Measurements from ENCODE around the gene AKAP11.

GRCh38 chr13:42363941-42364612 lies 92.1 kb downstream of the AKAP11 start:
- TF ChIP-seq, protein P1, sequence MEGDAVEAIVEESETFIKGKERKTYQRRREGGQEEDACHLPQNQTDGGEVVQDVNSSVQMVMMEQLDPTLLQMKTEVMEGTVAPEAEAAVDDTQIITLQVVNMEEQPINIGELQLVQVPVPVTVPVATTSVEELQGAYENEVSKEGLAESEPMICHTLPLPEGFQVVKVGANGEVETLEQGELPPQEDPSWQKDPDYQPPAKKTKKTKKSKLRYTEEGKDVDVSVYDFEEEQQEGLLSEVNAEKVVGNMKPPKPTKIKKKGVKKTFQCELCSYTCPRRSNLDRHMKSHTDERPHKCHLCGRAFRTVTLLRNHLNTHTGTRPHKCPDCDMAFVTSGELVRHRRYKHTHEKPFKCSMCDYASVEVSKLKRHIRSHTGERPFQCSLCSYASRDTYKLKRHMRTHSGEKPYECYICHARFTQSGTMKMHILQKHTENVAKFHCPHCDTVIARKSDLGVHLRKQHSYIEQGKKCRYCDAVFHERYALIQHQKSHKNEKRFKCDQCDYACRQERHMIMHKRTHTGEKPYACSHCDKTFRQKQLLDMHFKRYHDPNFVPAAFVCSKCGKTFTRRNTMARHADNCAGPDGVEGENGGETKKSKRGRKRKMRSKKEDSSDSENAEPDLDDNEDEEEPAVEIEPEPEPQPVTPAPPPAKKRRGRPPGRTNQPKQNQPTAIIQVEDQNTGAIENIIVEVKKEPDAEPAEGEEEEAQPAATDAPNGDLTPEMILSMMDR (optimal IDR thresholded peaks at IDR 0.05 in 1 of 3, IDR thresholded peaks at IDR 0.05 in 1 of 3, conservative IDR thresholded peaks at IDR 0.05 in 1 of 3; ENCODE audit: extremely low read depth in 1 of 3, insufficient read depth in 2 of 3, low read length in 3 of 3) = peak; percentile 3 to 55 (median 32)
- TF ChIP-seq EZH2 (IDR thresholded peaks at IDR 0.05; ENCODE audit: low read length) = no peak
